RWPE2 (cell line): ENCODE results near the gene KRIT1.

ENCODE experiments used
- ATAC-seq: fragments of 200-7000 bp; cut with Tn5 transposase; 3 replicates; pipeline ENCODE4 v1.9.1; 2021; ENCODE audit warnings: low read depth
- DNase-seq: peaks from one replicate; pipeline ENCODE4 v3.0.0-alpha.2; 2020; ENCODE audit warnings: low spot score
- H3K27ac ChIP-seq: fragments of 450-650 bp; 2 replicates; pipeline ENCODE4 v1.5.1; 2017; ENCODE audit warnings: mild to moderate bottlenecking; ENCODE audit not compliant: poor library complexity, severe bottlenecking
- H3K27me3 ChIP-seq: fragments of 250-450 bp; sonication (Bioruptor Pico); 2 replicates; pipeline ENCODE4 v1.5.1; 2021; ENCODE audit warnings: mild to moderate bottlenecking, moderate library complexity; ENCODE audit not compliant: insufficient read depth, poor library complexity, severe bottlenecking
- H3K36me3 ChIP-seq: fragments of 250-450 bp; sonication (Bioruptor Pico); 2 replicates; pipeline ENCODE4 v1.5.1; 2020; ENCODE audit warnings: low read depth, mild to moderate bottlenecking, moderate library complexity
- H3K4me1 ChIP-seq: fragments of 250-450 bp; sonication (Bioruptor Pico); 2 replicates; pipeline ENCODE4 v1.5.1; 2021; ENCODE audit warnings: mild to moderate bottlenecking, moderate library complexity; ENCODE audit not compliant: insufficient read depth, poor library complexity, severe bottlenecking
- H3K4me3 ChIP-seq: fragments of 250-450 bp; sonication (Bioruptor Pico); 2 replicates; pipeline ENCODE4 v1.5.1; 2021; ENCODE audit warnings: mild to moderate bottlenecking, moderate library complexity; ENCODE audit not compliant: severe bottlenecking
- H3K9me3 ChIP-seq: fragments of 250-450 bp; sonication (Bioruptor Pico); 2 replicates; pipeline ENCODE4 v1.5.1; 2021; ENCODE audit warnings: mild to moderate bottlenecking, moderate library complexity; ENCODE audit not compliant: severe bottlenecking
- CTCF ChIP-seq: fragments of 450-650 bp; IDR thresholded peaks from one replicate; pipeline ENCODE4 v1.5.1; 2017; ENCODE audit warnings: mild to moderate bottlenecking, moderate library complexity; ENCODE audit not compliant: poor library complexity, severe bottlenecking

Gene KRIT1

DNA sequence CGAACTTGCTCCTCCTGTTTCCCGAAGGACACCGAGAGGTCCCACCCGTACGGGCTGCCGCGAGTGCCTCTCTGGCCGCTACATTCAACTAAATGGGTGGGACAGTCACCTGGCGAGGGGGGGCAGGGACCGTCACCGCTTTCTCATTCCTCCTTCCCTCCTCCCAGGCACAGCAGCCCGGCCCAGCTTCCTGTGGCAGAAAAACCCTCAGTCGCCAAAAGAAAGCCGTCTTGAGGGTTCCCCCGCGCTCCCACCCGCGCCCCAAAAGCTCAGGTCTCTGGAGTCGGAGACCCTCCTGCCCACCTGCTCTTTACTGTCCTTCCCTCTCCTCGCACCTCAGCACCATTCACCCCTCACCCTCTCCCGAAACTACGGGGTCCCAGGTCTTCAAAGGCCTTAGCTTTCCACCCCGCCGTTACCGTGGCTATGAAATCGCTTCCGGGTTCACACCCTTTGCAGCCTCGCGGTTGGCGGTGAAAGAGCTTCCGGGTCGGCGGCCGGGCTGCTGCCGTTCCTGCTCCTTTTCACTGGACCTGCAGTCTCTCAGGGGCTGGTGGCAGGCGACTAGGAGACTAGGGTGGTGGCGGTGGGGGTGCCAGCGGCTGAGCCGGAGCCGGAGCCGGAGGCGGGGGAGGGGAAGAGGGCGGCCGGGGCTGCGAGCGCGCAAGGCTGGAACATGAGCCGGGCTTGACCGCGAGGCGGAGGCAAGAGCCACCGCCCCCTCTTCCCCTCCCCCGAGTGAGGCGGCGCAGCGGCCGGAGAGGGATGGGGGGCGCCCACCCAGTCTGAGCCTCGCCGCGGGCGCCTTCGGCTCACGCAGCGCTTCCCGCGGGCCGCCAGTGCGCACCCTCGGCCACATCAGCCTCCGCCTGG is at the start of gene KRIT1, which contains the start of gene ANKIB1:
Gene KRIT1 (minus strand): TSS at position 428 of the 873 bp plus-strand sequence. CDS start 3,779 bp downstream, outside the sequence.
Gene ANKIB1 (plus strand): TSS at position 488 of the 873 bp plus-strand sequence. CDS start 49,005 bp downstream, outside the sequence.
- DNase-seq = peak; percentile 84
- ATAC-seq = peak; percentile 83

DNA sequence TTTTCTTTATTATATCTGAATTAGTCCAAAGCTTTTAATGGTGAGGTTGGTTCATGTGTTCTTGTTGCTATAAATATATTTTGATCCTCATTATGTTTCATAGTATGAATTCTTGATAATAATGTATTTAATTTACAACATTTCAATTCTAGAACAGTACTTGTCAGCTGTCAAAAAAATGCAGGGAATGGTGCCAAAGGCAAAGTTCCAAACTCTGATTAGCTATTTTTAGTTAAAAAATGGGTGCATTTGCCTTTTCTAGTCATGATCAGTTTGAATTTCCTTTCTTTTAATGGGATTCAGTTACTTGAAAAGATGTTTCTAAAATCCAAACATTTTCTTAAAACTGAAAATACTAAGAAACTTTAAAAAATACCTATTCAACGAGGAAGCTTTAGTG is 49.7 kb upstream of the KRIT1 start:
- Histone ChIP-seq H3K9me3 (no peaks in the 10 kb centered on the region), H3K27ac (no peak overlapping the region), H3K4me1 (peaks cover under 1% of the 10 kb centered on the region)

More for the DNA sequence above, at the start of gene KRIT1, which contains the start of gene ANKIB1:
- Histone ChIP-seq H3K27ac (peak within 1 kb of the TSS; percentile 68), H3K9me3 (no peaks in the 10 kb centered on the region), H3K4me3 (peak within 1 kb of the TSS; percentile 54), H3K27me3 (no peaks in the 10 kb centered on the region), H3K4me1 (peaks cover 17% of the 10 kb centered on the region), H3K36me3 (peaks cover 29% of the 10 kb centered on the region)
- TF ChIP-seq CTCF = no peak

DNA sequence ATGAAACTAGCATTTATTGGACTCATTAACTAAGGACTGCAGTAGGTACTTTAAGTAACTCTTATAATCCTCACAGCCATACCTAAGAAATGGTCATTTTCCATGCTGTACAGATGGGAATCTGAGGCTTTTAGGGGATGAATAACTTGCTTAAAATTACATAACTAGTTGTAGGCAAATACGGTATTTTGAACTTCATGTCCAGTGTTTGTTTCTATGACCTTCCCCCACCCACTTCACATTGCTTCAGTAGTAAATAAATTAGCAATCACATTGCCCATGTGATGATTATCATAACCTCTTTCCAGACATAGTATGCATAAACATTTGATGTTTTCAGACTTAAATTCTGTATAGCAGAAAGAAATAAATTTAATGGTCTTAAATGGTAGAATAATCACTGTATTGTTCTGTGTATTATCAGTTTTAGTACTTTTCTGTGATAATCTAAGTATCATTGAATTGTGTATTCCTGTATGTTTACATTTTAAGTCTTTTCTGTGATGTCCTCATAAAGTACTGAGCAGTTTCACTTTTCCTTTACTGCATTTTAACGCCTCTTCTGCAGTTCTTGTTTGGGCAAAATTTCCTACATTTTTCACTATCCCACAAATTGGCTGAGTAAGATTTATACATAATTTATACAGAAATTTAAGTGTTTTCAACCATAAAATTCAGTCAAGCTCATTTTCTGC is 48.3 kb upstream of the KRIT1 start:
- Histone ChIP-seq H3K9me3 (no peaks in the 10 kb centered on the region), H3K27ac (no peak overlapping the region)
- TF ChIP-seq CTCF = no peak

More for the DNA sequence above, 49.7 kb upstream of the KRIT1 start:
- no peak for ATAC-seq
- H3K27me3 ChIP-seq = no peaks in the 10 kb centered on the region
- no peak for DNase-seq
- no peak for TF ChIP-seq CTCF
- peaks cover 27% of the 10 kb centered on the region for H3K36me3 ChIP-seq
- no peak overlapping the region for H3K4me3 ChIP-seq

GRCh38 chr7:92292981-92293380 is 47.3 kb upstream of the KRIT1 start:
- Histone ChIP-seq H3K9me3 (no peaks in the 10 kb centered on the region), H3K27ac (no peak overlapping the region), H3K27me3 (no peaks in the 10 kb centered on the region), H3K4me1 (peaks cover 3% of the 10 kb centered on the region), H3K36me3 (peaks cover 11% of the 10 kb centered on the region), H3K4me3 (no peak overlapping the region)
- TF ChIP-seq CTCF = no peak
- no peak for DNase-seq
- no peak for ATAC-seq

More for the DNA sequence above, 48.3 kb upstream of the KRIT1 start:
- H3K36me3 ChIP-seq = peaks cover 20% of the 10 kb centered on the region; the same call in 1 of the 2 replicates
- H3K27me3 ChIP-seq = no peaks in the 10 kb centered on the region
- no peak for ATAC-seq
- H3K4me1 ChIP-seq = peaks cover 3% of the 10 kb centered on the region
- H3K4me3 ChIP-seq = no peak overlapping the region
- no peak for DNase-seq
